NCI-H748 (cell line): ENCODE results near the gene DNAL4.

Experiments used
- DNase-seq: peaks from one replicate; lab custom pipeline; 2025; ENCODE audit not compliant: unreplicated experiment; lab: John Stamatoyannopoulos, UW

Gene DNAL4

DNA sequence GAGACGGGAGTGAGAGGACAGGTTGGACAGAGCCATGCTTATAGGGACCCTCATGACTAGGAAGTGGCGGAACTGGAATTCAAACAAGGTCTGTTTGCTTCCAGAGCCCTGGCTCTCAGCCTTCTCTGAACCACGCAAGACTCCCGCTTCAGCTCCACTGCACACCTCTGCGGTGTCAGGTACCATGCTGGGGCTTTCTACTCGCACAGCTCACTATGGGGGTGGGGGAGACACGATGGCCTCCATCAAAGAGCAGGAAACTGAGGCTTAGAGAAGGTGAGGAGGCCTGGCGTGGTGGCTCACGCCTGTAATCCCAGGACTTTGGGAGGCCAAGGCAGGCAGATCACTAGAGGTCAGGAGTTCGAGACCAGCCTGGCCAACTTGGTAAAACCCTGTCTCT, 52.4 kb downstream of the DNAL4 start:
- no peak for DNase-seq

DNA sequence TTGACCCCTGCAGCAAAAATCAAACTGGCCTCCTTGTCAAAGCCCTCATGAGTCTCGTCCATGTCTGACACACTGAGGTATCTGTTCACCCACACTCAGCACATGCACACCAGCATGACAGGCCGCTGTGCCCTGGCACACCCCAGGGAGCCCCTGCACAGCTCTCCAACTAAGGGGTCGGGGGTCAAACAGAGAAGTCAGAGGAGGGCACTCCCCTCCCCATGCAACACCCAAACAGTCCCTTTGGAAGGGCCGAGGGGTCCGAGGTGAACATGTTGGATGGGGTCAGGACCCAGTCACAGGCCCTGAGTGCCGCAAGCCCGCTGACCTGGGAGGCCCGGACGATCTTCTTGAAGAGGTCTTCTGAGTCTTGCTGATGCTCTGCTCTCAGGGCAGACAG, 52.8 kb downstream of the DNAL4 start:
- no peak for DNase-seq

GRCh38 chr22:38740754-38741153, 53.2 kb downstream of the DNAL4 start:
- DNase-seq = no peak

GRCh38 chr22:38740116-38740723, 53.7 kb downstream of the DNAL4 start:
- DNase-seq = no peak

GRCh38 chr22:38739300-38740055, 54.5 kb downstream of the DNAL4 start:
- no peak for DNase-seq

DNA sequence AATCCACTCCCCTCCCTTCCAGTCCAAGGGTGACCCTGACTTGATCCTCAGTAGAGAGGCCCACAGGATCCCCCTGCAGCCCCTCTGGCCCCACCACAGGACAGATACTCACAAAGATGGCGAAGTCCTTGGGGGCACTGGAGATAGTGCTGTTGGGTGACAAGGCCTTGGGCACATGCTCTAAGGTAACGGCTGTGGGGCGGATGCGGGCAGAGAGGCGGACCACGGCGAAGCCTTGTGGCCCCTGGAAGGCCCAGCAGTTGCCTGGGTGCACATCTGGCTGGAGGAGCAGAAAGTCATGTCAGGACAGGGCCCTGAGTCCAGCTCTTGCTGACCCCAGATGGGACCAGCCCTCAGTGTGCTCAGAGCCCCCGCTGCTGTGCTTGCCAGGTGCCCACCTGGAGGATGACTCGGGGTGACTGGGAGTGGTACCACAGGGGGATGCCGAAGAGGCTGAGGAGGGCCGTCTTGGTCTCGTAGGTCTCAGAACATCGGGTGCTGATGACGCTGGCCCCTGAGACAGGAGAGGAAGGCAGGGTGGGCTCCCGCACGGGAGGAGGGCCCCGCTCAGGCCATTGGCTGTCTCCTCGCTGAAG, 55.4 kb downstream of the DNAL4 start:
- no peak for DNase-seq

- no peak for DNase-seq
Observed at GRCh38 chr22:38737302-38738060, 56.5 kb downstream of the DNAL4 start.

DNA sequence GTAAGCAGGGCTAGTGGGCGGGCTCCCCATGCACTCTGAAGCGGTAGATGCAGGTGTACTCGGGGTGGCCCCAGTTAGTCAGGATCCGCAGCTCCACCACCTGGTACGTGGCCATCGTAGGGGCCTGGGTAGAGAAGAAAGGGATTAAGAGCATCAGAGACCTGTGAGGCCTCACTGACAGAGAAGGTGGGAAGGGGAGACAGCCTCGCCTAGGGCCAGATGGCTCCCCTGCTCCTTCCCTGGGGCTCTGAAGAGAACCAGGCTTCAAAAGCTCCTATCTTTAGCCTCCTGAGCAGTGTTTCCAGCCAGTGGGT, 57.7 kb downstream of the DNAL4 start:
- no peak for DNase-seq

GRCh38 chr22:38735465-38736256, 58.3 kb downstream of the DNAL4 start:
- no peak for DNase-seq

DNA sequence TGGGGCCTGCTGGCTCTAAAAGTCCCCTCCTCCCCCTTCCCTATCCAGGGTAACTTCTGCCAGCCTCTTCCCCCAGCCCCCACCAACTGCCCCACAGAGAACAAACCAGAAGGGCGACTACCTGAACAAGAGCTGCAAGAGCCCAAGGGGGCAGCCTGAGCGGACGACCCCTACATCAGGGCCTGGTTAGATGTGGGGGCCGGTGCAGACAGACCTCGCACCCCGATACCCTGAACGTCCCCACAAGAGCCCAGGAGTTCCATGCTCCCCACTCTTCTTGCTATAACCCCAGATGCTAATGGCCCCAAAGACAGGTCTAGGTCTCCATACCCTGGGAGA, 58.8 kb downstream of the DNAL4 start:
- DNase-seq = no peak

DNA sequence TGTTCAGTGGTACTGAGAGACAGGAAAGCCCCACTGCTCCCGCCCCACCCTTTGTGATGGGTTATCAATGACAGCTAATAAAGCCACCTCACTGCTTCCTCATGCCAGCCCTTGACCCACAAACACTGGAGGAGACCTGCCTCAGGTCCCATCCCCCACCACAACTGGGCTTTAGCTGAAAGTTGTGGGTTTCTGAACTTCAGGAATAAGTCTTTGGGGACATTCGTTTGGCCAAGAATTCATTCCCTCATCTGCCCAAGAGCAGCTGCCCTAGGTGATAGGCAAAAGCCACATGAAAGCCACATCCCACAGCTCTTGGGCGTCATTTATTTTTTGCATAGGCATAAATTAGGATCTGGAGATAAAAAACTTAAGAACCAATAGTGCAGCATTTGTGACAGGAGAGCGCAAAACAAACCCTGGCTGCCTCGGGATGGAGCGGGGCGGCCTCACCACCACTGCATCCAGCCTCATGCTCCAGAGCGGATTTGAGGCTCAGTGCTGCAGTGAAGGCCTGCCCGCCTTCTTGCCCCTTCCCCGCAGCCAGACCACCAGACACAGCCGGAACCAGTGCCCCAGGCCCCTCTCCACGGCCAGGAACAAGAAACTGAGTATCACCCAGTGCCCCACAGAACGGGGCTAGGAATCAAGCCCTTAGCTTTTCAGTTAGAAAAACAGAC, 59.4 kb downstream of the DNAL4 start:
- DNase-seq = no peak

DNA sequence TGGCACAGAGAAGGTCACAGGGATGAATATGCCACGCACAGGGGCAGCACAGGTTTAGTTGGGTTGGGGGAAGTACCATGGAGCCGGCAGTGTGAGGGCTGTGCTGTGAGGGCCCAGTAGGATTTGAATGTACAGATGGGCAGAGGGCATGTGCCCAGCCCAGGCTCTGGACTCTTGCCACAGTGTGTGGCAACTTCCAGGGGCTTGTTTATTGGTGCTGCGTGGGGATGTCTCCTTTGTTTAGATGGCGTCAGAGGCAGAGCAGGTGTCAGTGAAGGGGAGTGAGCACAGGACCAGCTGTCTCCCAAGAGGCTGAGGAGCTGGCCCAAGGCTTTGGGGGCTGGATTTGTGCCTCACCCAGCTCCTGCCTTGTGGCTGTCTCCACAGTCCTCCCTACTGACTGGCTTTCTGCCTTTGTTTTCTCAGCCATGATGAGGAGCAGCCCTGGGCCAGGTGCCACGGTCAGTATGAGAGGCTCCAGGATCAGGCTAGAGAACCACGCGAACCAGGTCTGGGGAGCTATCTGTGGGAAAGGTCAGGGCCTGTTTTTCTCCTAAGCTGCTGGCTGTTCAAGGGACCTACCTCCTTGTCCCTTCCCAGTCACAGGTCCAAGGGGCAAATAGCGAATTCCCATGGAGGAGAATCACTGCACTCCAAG, 60.1 kb downstream of the DNAL4 start:
- DNase-seq = no peak

DNA sequence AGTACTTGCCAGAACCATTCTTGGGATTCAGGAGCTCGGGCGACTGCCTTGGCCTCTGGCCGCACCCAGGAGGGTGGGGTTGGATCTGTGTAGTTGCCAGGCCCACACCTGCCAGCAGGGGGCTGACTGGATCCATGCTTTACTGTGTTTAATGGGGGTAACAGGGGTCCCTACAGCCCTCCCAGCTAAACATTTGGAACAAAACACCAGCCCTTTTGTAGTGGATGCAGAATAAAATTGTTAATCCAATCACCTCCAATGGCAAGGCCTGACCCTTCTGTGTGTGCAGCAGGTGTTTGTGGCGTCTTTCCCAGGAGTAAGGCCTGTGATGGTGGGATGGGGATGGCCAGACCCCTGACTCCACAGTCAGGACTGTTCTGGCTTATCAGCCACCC, 60.6 kb downstream of the DNAL4 start:
- DNase-seq = peak; percentile 6

- no peak for DNase-seq
Observed at GRCh38 chr22:38732251-38732815, 61.6 kb downstream of the DNAL4 start.

DNA sequence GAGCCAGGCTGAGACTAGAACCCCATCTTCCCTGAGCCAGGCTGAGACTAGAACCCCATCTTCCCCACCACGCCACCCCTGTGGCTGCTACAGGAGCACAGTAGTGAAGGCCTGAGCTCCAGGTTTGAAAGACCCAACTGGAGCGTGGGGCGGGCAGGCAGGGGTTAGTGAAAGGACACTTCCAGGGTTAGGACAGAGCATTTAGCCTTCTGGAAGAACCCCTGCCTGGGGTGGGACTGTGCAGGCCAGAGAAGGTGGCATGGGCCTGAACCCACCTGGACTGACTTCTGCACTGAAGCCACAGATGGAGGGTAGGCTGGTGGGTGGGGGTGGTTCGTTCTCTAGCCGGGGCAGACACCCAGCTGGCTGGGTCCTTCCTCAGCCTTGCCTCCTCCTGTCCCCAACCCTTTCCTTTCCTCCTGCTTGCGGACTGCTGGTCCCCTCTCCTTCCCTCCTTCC, 62.2 kb downstream of the DNAL4 start:
- DNase-seq = no peak

- DNase-seq = no peak
Observed at GRCh38 chr22:38730411-38730871, 63.5 kb downstream of the DNAL4 start.

DNA sequence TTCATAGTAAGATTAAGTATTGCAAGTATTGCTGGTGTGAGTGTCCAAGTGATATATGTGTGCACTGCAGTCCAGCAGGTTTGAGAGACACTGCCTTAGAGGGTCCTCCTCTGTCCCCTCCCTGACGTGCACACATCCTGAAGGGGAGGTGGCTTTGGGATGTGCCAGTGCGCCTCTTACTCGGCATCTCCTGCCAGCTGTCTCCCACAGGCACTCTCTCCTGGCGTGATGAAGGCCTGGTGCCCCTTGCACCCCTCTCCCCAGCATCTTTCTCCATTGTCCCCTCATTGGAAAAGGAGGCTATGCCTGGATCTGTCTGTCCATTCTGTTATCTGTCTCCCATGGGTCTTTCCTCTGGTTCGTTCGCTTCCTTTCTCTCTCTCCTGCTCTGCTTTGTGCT, 64.0 kb downstream of the DNAL4 start:
- no peak for DNase-seq

- DNase-seq = no peak
Observed at GRCh38 chr22:38728871-38729796, 64.8 kb downstream of the DNAL4 start.
